RWPE2 (cell line): ENCODE data around the gene PYCR2.

Experiments
- ATAC-seq: fragments of 200-7000 bp; cut with Tn5 transposase; 3 replicates; pipeline ENCODE4 v1.9.1; 2021; ENCODE audit warnings: low read depth
- DNase-seq: peaks from one replicate; pipeline ENCODE4 v3.0.0-alpha.2; 2020; ENCODE audit warnings: low spot score
- H3K27ac ChIP-seq: fragments of 450-650 bp; 2 replicates; pipeline ENCODE4 v1.5.1; 2017; ENCODE audit warnings: mild to moderate bottlenecking; ENCODE audit not compliant: poor library complexity, severe bottlenecking
- H3K27me3 ChIP-seq: fragments of 250-450 bp; sonication (Bioruptor Pico); 2 replicates; pipeline ENCODE4 v1.5.1; 2021; ENCODE audit warnings: mild to moderate bottlenecking, moderate library complexity; ENCODE audit not compliant: insufficient read depth, poor library complexity, severe bottlenecking
- H3K36me3 ChIP-seq: fragments of 250-450 bp; sonication (Bioruptor Pico); 2 replicates; pipeline ENCODE4 v1.5.1; 2020; ENCODE audit warnings: low read depth, mild to moderate bottlenecking, moderate library complexity
- H3K4me1 ChIP-seq: fragments of 250-450 bp; sonication (Bioruptor Pico); 2 replicates; pipeline ENCODE4 v1.5.1; 2021; ENCODE audit warnings: mild to moderate bottlenecking, moderate library complexity; ENCODE audit not compliant: insufficient read depth, poor library complexity, severe bottlenecking
- H3K4me3 ChIP-seq: fragments of 250-450 bp; sonication (Bioruptor Pico); 2 replicates; pipeline ENCODE4 v1.5.1; 2021; ENCODE audit warnings: mild to moderate bottlenecking, moderate library complexity; ENCODE audit not compliant: severe bottlenecking
- H3K9me3 ChIP-seq: fragments of 250-450 bp; sonication (Bioruptor Pico); 2 replicates; pipeline ENCODE4 v1.5.1; 2021; ENCODE audit warnings: mild to moderate bottlenecking, moderate library complexity; ENCODE audit not compliant: severe bottlenecking
- CTCF ChIP-seq: fragments of 450-650 bp; IDR thresholded peaks from one replicate; pipeline ENCODE4 v1.5.1; 2017; ENCODE audit warnings: mild to moderate bottlenecking, moderate library complexity; ENCODE audit not compliant: poor library complexity, severe bottlenecking

The PYCR2 gene

GRCh38 chr1:225965231-225965630 lies 41.2 kb upstream of the PYCR2 start:
- H3K27me3 ChIP-seq: no peaks in the 10 kb centered on the region
- no peaks in the 10 kb centered on the region for H3K4me1 ChIP-seq
- DNase-seq (no peak), ATAC-seq (no peak)
- no peaks in the 10 kb centered on the region for H3K36me3 ChIP-seq
- no peak overlapping the region for H3K4me3 ChIP-seq
- no peak for TF ChIP-seq CTCF
- H3K9me3 ChIP-seq: no peaks in the 10 kb centered on the region
- H3K27ac ChIP-seq: no peak overlapping the region

GRCh38 chr1:225963735-225964530 lies 39.9 kb upstream of the PYCR2 start:
- Histone ChIP-seq H3K4me1 (no peaks in the 10 kb centered on the region), H3K27ac (no peak overlapping the region), H3K27me3 (no peaks in the 10 kb centered on the region), H3K9me3 (no peaks in the 10 kb centered on the region), H3K4me3 (no peak overlapping the region), H3K36me3 (no peaks in the 10 kb centered on the region)
- ATAC-seq: no peak
- no peak for TF ChIP-seq CTCF
- no peak for DNase-seq

GRCh38 chr1:225962440-225962975 lies 38.5 kb upstream of the PYCR2 start:
- H3K36me3 ChIP-seq: no peaks in the 10 kb centered on the region
- ATAC-seq: no peak
- no peak overlapping the region for H3K27ac ChIP-seq
- no peak for DNase-seq
- H3K9me3 ChIP-seq: no peaks in the 10 kb centered on the region
- TF ChIP-seq CTCF: no peak
- H3K4me1 ChIP-seq: no peaks in the 10 kb centered on the region
- no peaks in the 10 kb centered on the region for H3K27me3 ChIP-seq
- H3K4me3 ChIP-seq: no peak overlapping the region

GRCh38 chr1:225961659-225962439 lies 37.8 kb upstream of the PYCR2 start:
- Histone ChIP-seq H3K4me1 (no peaks in the 10 kb centered on the region), H3K27ac (no peak overlapping the region), H3K27me3 (no peaks in the 10 kb centered on the region), H3K9me3 (no peaks in the 10 kb centered on the region), H3K4me3 (no peak overlapping the region), H3K36me3 (no peaks in the 10 kb centered on the region)
- DNase-seq: no peak
- TF ChIP-seq CTCF: no peak
- no peak for ATAC-seq
